CD4-positive, alpha-beta T cell treated with Interleukin-1 beta for 1 hour (primary cell): ENCODE results near the gene PSMA6.
A peak's percentile ranks its signal among the peaks of the same experiment; 100 is the strongest.
"Not testable (repeated sequence)": the region's sequence is repeated elsewhere in the genome, so short reads cannot be mapped to it uniquely, and the experiment has no call there.

Source experiments
- DNase-seq, 2 donors: peaks; one replicate each; pipeline ENCODE4 v3.0.0-alpha.2; 2020 to 2022

Gene PSMA6

GRCh38 chr14:35326375-35326774 is 34.2 kb downstream of the PSMA6 start:
- DNase-seq, result no peak

DNA sequence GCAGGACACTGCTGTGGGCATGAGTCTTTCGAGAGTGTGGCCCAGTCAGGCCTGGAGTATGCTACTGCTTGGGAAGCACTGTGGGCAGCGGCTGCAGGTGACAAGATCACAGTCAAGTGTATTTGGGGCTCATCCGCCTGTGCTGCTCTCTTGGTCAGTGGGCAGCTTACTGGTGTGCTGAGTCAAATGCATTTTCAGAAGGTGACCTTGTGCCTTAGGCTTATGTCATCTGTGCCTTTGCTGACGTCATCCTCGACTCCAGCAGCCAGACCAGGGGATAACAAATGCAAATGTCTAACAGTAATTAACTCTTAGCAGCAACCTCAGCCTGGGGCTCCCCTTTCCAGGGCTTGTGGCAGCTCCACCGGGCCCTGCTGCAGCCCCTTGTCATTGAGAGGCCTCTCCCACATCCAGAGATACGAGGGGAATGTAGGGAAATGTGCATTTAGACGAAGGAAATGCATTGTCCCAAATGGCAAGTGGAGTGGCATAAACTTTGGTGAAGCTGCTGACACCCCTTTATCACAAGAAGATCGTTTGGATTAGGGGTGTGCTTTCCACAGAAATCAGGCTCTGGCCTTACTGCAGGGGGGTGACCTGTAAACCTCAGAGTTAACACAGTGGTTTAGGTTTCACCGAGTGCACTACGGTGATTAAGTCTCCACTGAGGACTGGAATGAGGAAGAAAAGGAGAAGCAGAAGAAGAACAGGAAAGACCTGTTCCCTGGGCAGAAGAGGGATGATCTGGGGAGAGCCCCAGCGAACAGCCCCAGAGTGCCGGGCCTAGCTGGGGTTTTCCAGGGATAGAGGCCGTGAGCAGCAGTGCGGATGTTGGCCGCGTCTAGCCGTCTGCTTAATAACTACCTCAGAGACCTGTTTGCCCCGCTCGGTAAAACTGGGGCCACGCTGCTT is 39.7 kb downstream of the PSMA6 start:
- DNase-seq, result peak in 1 of 2 donors; percentile 43

GRCh38 chr14:35332517-35333263 is 40.5 kb downstream of the PSMA6 start:
- peak; percentile 40 to 43 for DNase-seq

GRCh38 chr14:35333264-35333730 is 41.1 kb downstream of the PSMA6 start:
- DNase-seq, result no peak

DNA sequence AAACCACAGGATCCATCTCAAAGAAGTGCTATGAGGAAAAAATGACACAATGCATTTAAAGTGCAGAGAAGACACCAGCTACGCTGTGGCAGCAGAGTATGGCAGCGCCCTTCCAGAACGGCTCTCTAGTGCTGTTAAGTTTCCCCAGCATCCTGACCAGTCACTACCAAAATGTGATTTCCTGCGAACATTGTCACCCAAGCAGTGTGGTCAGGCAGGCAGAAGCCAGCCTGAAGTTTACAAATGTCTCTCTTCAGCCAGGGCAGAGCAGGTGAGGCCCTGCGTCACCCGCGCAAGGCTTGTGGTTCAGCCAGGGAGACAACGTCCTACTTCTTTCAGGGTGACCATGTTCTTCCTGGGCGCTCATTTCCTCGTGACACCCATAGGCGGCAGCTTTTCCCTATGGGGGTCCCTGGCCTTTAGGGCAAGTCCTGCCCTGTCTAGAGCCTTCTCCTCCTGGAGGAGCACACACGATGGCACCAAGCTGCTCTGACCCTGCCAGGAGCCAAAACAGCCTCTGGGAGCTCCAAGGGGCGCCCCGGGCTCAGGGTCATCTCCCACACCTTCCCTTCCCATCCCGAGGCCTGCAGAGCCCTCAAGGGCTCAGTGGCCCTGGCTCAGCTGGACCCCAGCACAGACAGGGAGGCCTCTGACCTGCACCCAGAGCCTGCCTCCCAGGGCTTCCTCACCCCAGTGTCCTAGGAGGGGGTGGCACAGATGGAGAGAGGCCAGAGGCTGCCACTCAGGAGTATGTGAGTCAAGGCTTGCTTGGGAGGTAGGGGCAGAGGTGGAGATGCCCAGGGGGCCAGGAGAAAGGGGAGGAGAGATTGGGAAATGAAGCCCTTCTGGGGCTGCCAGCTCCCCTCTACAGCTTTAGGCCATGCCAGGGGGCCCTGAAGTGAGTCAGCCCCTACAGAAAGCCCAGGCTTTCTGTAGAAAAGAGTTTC is 41.9 kb downstream of the PSMA6 start:
- peak; percentile 43 to 48 for DNase-seq

DNA sequence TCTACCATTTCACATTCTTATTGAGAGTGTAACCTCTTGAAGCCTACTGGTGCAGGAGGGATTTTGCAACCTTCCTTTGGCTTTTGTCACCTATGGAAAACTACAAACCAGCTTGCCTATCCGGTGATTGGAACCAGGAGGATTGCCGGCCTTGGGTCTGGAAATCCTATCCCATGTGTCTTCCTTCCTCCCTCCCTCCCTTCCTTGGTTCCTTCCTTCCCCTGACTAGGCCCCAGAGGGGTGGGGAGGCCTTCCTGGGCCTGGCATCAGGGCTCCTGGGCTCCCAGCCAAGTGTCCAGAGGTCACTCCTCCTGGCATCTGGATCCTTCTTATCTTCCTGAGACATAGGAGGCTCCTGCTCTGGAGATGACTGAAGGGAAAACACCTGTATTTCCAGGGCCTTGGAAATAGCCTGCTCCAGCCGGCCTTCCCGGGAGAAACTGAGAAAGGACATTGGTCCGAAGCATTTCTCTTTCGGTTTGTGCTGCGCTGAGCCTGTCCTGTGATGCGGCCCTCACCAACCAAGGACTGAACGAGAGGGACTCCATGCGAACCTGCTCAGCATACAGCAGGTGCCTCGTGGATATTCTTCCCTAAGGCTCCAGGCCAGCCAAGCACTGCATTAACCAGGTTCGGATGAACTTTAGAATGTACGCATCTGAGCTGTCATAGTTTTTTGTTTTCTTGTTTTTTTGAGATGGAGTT is 43.4 kb downstream of the PSMA6 start:
- no peak for DNase-seq

DNA sequence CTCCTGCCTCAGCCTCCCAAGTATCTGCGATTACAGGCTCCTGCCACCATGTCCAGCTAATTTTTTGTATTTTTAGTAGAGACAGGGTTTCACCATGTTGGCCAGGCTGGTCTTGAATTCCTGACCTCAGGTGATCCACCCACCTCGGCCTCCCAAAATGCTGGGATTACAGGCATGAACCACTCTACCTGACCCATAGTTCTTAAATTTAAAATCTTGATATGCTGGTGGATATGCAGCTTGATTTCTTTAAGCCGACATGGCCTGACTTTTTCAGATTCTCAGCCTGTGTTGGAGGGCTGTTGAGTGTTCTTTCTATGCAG is 44.0 kb downstream of the PSMA6 start:
- not testable (repeated sequence) for DNase-seq

- DNase-seq, result peak in 1 of 2 donors; percentile 45
Observed at GRCh38 chr14:35336494-35337268, 44.5 kb downstream of the PSMA6 start.

DNA sequence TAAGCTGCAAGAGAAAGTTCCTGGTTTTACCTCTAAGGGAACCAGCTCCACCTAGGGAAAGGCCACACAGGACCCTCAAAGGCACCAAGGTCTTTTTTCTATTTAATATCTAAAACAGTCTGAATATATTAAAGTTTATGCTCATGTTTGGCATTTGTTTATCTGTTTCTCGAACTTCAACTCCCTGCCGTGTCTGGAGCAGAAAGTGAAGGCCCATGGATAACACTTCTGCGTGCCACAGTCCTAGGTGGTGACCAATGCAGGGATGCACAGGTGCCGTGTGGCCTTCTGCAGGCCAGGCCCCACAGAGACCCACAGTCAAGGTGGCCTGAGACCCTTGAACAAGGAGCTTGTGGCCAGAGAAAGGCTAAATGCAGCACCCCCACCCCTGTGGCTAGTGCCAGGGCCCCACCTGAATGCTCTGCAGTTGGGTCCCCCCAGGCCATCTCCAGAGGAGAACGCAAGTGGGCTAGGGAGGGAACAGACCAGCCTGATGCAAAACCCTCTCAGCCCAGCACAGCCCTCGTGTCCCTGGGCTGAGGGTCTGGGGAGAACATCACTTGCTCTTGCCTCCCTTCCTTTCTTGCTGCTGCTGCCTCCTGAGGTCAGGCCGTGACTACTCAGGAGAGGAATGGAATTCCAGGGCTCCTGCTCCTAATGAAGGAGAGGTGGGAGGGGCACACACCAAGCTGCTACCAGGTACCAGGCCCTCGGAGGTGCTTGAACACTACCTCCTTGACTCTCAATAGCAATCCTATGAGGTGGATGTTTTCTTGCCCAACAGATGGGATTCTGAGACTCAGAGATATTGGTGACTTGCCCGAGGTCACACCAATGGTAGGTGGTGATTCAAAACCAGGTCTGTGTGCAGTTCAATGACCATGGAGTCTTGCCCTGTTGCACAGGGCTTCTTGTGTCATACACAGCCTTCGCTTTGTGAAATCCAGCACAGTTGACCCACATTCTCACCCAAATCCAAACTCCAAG is 45.4 kb downstream of the PSMA6 start:
- DNase-seq, result no peak

DNA sequence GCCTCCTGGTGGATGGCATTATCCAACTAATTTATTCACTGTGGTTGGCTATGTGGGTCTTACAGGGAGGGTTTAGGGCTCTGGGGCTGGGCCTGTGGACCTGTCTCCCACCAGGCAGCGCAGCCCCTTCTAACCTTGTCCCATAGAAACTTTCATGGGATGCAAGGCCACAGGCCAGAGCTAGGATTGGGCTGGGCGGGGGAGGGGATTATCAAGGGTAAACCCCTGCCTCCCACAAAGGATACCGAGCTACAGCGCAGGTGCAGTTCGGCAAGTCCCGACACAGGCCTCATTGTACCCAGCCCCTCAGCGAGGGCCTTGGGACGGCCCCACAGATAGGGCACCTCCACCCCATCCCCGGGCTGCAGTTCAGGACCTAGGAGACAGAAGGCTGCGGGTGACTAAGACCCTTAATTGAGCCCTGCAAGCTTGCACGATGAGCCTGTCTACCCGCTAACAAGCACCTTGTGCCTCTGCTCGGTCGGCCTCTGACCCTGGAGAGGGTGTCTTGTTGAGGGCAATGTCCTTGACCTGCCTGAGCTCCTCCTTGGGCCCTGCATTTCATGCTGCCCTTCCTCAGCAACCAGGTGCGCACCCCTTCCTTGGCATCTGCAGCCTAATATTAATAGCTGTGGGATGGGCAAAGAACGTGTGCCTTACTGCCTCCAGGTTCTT is 46.7 kb downstream of the PSMA6 start:
- DNase-seq, result no peak

GRCh38 chr14:35339761-35340406 is 47.7 kb downstream of the PSMA6 start:
- DNase-seq, result peak in 1 of 2 donors; percentile 24

GRCh38 chr14:35340616-35341453 is 48.7 kb downstream of the PSMA6 start:
- no peak for DNase-seq

GRCh38 chr14:35341454-35341750 is 49.2 kb downstream of the PSMA6 start:
- no peak for DNase-seq

- DNase-seq, result peak; percentile 30 to 70
Observed at GRCh38 chr14:35341751-35342488, 49.7 kb downstream of the PSMA6 start.

DNA sequence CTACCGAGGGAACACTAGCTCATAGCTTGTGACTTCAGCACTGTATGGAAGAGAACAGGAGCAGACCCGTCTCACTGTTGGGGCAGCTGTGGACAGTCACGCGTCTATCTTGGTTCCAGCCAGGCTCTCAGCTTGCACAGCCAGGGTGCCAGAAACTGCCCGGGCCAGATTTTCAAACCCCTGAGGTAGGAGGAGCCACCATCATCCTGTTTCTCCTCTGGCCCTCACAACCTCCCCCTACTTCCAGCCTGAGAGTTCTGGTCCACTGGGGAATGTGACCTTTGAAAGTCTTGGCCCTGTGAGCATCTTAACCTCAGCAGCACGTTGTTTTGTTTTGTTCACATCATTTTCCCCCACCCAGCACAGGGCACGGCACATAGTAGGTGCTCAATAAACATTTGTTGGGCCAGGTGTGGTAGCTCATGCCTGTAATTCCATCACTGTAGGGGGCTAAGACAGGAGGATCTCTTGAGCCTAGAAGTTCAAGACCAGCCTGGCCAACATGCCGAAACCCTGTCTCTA is 50.4 kb downstream of the PSMA6 start:
- DNase-seq, result no peak

DNA sequence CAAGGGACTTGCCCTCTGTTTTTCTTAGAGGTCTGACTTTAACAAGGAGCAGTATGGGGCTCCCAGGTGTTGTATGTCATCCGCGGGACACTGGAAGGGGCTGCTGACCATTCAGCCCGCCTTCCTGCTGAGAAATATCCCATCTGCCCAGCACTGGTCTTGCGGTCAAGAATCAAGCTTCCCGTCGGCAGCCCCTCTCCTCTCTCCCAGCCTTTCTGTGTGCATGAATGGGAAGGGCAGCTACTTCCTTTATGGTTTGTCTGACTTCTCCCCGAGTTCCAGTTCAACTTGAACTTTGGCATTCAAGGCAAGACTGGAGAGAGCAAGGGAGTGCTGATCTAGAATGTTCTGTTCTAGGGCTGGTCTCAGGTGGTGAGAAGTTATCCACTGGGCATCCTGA is 51.5 kb downstream of the PSMA6 start:
- DNase-seq, result no peak
